ENCODE measurements around the gene OTOR.

DNA sequence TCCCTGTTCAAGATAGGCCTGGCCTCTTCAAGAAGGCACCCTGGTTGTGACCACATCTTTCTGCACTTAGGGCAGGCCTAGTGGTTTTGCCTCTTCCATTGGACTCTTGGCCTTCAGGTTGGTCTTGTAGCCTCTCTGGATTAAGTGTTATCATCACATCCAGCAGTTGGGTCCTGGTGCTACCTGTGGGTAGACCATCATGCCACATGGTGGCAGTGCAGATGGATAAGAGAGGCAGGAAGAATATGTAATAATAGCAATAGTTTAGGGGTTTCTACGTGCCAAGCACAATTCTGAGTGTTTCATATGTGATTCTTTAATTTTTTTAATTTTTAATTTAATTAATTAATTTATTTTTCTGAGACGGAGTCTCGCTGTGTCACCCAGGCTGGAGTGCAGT lies 46.9 kb upstream of the OTOR start:
- no peak for TF ChIP-seq ZFYVE20 (CRISPR knock-in tag; IDR thresholded peaks at IDR 0.05; ENCODE audit: borderline replicate concordance, low read depth)
- TF ChIP-seq EP300 (IDR thresholded peaks at IDR 0.05; ENCODE audit: low read depth in 2 of 2, low read length in 2 of 2) = no peak
- TF ChIP-seq EP300 (CRISPR knock-in tag; IDR thresholded peaks at IDR 0.05; ENCODE audit: borderline replicate concordance) = no peak
- no peak for TF ChIP-seq MYNN (CRISPR knock-in tag; IDR thresholded peaks at IDR 0.05; ENCODE audit: low read depth)
- no peak for TF ChIP-seq TCF12 (IDR thresholded peaks at IDR 0.05)
- TF ChIP-seq TCF12 (CRISPR knock-in tag; IDR thresholded peaks at IDR 0.05) = no peak
- no peak for TF ChIP-seq TRIM24 (CRISPR knock-in tag; IDR thresholded peaks at IDR 0.05)
- TF ChIP-seq ZKSCAN1 (IDR thresholded peaks at IDR 0.05; ENCODE audit: low read length) = no peak
- TF ChIP-seq, protein P1, sequence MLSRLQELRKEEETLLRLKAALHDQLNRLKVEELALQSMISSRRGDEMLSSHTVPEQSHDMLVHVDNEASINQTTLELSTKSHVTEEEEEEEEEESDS (CRISPR knock-in tag; IDR thresholded peaks at IDR 0.05; ENCODE audit: borderline replicate concordance) = no peak

Data from HepG2 (cell line).